NB4 (cell line): ENCODE data around the gene AFAP1L1.

Experiments
- DNase-seq: peaks from one replicate; pipeline ENCODE4 v3.0.0; 2010; ENCODE audit warnings: low read depth
- H3K4me3 ChIP-seq: one replicate; pipeline ENCODE4 v1.5.1; 2011; ENCODE audit warnings: mild to moderate bottlenecking, low read depth, low read length, moderate library complexity
- MYC ChIP-seq: IDR thresholded peaks from 2 replicates; pipeline ENCODE4 v1.6.1; 2011; ENCODE audit warnings: low read depth, low read length
- POLR2A ChIP-seq: IDR thresholded peaks from 2 replicates; pipeline ENCODE4 v1.6.1; 2011; ENCODE audit warnings: mild to moderate bottlenecking; ENCODE audit not compliant: insufficient read length; ENCODE audit errors: extremely low read depth
- TF ChIP-seq, protein P1 (sequence below): IDR thresholded peaks from one replicate; pipeline ENCODE4 v1.5.1; 2012; ENCODE audit warnings: low read depth, low read length
- TF ChIP-seq, protein P2 (sequence below): IDR thresholded peaks from 2 replicates; pipeline ENCODE4 v1.6.1; 2011; ENCODE audit warnings: low read depth, low read length

AFAP1L1 gene

DNA sequence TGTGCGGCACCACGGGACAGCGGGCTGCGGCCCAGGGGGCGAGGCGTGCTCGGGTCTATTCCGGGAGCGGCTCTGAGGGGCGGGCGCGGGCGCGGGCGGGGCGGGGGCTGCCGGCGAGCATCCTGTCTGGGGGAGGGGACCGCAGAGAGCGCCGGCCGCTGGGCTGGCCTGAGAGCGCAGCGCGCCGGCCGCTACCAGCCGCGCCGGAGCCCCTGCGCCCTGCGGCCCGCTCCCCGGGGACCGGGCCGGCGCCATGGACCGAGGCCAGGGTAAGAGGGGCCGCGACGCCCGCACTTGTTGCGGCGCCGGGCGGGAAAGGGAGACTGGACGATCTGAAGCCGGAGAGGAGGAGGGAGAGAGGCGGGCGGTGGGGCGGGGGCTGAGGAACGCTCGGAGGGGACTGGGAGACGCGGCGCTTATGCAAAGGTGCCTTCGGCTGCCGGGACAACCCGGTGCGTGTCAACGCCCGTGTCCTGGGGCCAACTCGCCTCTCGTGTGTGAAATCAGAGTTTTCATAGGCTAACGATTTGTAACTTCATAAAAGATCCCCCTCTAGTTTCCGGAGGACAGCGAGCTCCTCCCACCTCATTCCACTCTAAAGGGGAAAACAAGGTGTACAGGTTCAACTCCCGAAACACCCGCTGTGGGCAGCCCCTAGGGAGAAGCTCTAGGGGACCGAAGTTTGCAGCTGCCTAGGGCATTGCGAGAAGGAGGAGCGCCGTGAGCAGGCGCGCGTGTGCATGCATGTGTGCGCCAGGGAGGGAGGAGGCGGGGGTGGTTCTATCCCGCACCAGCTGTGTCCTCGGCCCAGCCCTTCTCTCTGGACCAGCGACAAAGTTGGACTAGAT, at the start of gene AFAP1L1:
Gene AFAP1L1 (plus strand): TSS at position 144 of the 848 bp plus-strand sequence. CDS start 110 bp downstream, at position 254.
- H3K4me3 ChIP-seq = peak within 1 kb of the TSS; percentile 34
- peak; percentile 29 for DNase-seq
- TF ChIP-seq, protein P1, sequence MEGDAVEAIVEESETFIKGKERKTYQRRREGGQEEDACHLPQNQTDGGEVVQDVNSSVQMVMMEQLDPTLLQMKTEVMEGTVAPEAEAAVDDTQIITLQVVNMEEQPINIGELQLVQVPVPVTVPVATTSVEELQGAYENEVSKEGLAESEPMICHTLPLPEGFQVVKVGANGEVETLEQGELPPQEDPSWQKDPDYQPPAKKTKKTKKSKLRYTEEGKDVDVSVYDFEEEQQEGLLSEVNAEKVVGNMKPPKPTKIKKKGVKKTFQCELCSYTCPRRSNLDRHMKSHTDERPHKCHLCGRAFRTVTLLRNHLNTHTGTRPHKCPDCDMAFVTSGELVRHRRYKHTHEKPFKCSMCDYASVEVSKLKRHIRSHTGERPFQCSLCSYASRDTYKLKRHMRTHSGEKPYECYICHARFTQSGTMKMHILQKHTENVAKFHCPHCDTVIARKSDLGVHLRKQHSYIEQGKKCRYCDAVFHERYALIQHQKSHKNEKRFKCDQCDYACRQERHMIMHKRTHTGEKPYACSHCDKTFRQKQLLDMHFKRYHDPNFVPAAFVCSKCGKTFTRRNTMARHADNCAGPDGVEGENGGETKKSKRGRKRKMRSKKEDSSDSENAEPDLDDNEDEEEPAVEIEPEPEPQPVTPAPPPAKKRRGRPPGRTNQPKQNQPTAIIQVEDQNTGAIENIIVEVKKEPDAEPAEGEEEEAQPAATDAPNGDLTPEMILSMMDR = no peak
- TF ChIP-seq, protein P2, sequence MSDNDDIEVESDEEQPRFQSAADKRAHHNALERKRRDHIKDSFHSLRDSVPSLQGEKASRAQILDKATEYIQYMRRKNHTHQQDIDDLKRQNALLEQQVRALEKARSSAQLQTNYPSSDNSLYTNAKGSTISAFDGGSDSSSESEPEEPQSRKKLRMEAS = no peak
- no peak for TF ChIP-seq POLR2A
- TF ChIP-seq MYC = no peak

DNA sequence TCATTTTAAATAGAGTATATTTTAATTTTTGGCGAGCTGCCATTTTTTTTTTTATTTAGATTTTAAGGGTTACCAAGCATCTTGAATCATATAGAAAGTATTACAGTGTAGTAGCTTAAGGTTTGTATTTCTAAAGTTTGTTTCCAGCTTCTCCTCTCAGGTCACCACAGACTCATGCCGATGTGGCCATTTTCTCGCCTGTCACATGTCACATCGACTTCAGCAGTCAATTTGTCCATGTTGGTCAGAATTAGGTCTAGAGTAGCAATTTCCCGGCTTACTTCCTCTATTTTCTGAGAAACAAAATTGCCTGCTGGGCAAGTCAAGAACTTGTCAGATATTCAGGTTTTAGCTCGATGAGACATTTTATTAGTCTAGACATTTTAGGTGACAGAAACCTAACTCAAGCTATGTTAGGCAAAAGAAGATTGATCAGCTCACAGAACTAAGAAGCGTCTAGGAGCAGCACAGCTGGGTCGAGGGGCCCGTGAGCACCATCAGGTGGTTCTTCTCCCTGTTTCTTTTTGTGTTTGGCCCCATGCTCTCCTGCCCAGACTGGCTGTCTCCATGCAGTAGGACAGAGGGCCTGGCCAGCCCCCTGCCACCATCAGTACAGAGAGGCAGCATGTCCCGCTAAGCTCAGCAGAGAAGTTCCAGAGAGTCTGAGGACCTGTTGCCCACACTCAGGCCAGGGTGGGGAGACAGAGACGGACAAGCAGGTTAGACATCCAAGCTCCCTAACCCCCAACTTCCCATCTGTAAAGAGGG, 48.4 kb upstream of the AFAP1L1 start:
- no peak for TF ChIP-seq MYC
- TF ChIP-seq, protein P2 = peak; percentile 29; the same call in 1 of the 2 replicates
- no peak overlapping the region for H3K4me3 ChIP-seq
- DNase-seq = peak; percentile 40

DNA sequence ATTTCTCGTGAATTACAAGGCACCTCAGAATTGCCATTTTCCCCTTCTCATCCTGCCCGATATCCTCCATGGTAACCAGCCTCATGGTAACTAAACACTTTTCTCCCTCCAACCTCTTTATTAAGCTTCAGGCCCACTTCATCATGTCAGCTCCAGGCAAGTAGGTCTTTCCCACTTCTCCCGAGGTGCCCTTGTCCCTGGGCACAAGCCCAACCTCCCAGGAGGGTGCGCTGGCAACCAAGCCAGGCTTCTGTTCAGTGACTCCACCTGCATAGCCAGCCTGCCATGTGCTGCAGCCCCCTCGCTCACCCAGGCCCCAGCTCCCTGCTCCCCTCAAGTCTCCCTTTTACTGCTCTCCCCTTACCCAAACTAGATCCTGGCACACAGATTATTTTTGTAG, 47.4 kb upstream of the AFAP1L1 start:
- DNase-seq = no peak
- no peak overlapping the region for H3K4me3 ChIP-seq
- TF ChIP-seq MYC = no peak
- TF ChIP-seq POLR2A = no peak
- TF ChIP-seq, protein P1 = no peak
- TF ChIP-seq, protein P2 = no peak

DNA sequence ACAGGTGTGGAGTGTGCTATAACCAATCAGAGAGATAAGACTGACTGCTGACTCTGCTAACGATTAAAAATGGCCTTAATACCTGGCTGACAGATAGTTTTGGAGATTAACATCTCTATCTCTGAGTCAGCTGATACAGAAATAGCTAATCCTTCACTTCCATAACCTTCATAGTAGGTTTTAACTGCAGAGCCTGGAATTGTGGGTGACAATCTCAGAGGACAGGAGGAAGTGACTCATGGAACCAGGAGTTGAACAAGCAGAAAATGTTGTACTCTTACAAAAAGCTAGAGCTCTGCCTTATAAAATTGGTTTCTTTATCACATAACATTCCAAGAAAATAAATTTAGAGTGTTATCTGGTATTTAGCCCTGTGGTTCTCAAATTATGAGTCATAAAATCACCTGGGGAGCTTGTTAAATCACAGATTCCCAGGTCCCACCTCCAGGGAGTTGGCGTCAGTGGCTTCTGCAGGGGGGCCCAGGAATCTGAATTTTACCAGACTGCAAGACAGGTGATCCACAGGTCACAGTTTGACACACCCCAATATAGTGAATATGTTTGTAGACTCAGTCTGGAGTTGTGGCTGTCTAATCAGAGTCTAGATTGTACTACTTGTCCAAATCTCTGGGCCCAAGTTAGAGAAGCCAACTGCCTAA, 44.4 kb upstream of the AFAP1L1 start:
- DNase-seq = no peak
- TF ChIP-seq, protein P1 = no peak
- TF ChIP-seq POLR2A (no peak), MYC (no peak)
- TF ChIP-seq, protein P2 = no peak
- no peak overlapping the region for H3K4me3 ChIP-seq

DNA sequence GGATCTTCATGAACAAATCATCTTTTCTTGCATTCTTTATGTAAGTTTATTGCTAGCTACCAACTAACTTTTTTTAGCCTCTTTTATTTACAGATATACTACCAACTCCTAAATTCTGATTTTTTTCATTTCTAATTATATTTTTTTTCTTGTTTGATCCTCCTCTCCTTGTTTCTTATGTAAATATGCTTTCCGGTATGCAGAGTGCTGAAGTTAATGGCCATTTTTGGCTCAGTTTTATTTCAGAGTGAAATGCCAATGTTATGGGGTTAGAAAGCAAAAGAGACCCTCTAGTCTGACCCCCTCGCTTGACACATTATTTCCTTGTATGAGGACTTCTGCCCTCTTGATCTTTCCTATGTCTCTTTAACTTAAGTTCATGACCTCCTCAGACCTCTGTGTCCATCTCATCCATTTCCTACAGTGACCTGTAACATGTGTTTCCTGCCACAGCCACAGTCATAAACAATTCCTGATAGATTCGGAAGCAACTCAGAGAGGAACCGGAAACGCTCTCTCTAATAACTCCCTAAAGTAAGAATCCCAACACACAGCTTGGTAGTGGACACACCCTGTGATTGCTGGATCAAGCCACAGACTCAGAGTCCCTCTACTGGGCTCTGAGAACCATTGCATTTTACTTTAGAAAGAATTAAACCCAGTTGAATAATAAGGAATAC, 42.9 kb upstream of the AFAP1L1 start:
- H3K4me3 ChIP-seq = no peak overlapping the region
- DNase-seq = peak; percentile 57
- no peak for TF ChIP-seq MYC
- TF ChIP-seq, protein P1 = peak; percentile 39
